Mucosa of rectum (tissue), 2 donors: ENCODE results near the gene CFAP119.

Experiments
- H3K27ac ChIP-seq, 2 donors: one replicate each; pipeline ENCODE4 v1.7.0; 2013; ENCODE audit warnings: inconsistent platforms in 2 of 2, low read depth in 2 of 2, low read length in 2 of 2
- H3K27me3 ChIP-seq, 2 donors: one replicate each; pipeline ENCODE4 v1.7.0; 2013; ENCODE audit warnings: low read length in 2 of 2; ENCODE audit not compliant: control insufficient read depth in 2 of 2, insufficient read depth in 2 of 2
- H3K36me3 ChIP-seq, 2 donors: one replicate each; pipeline ENCODE4 v1.7.0; 2013; ENCODE audit warnings: low read length in 2 of 2; ENCODE audit not compliant: control insufficient read depth in 2 of 2, insufficient read depth in 2 of 2
- H3K4me1 ChIP-seq, 2 donors: one replicate each; pipeline ENCODE4 v1.7.0; 2013; ENCODE audit warnings: low read length in 2 of 2, mild to moderate bottlenecking in 1 of 2; ENCODE audit not compliant: control insufficient read depth in 2 of 2, insufficient read depth in 2 of 2
- H3K4me3 ChIP-seq, 2 donors: one replicate each; pipeline ENCODE4 v1.7.0; 2013; ENCODE audit warnings: low read length in 2 of 2
- H3K9ac ChIP-seq, 2 donors: one replicate each; pipeline ENCODE4 v1.7.0; 2013; ENCODE audit warnings: low read length in 2 of 2, low read depth in 1 of 2, mild to moderate bottlenecking in 1 of 2
- H3K9me3 ChIP-seq, 2 donors: one replicate each; pipeline ENCODE4 v1.7.0; 2013; ENCODE audit warnings: low read length in 2 of 2; ENCODE audit not compliant: control insufficient read depth in 2 of 2
- donor health status: healthy.
- donor health status: Normal muscosa, but diverticular disease.

The CFAP119 gene

GRCh38 chr16:30780549-30780948 is 18.7 kb upstream of the CFAP119 start:
- Histone ChIP-seq H3K9me3 (no peaks in the 10 kb centered on the region), H3K27ac (no peak overlapping the region), H3K4me3 (no peak overlapping the region), H3K4me1 (peaks cover 11% of the 10 kb centered on the region in 2 donors), H3K9ac (no peak overlapping the region), H3K36me3 (peaks cover 14 to 22% of the 10 kb centered on the region in 2 donors), H3K27me3 (no peaks in the 10 kb centered on the region)

GRCh38 chr16:30780021-30780420 is 18.2 kb upstream of the CFAP119 start:
- H3K9me3 ChIP-seq = no peaks in the 10 kb centered on the region
- H3K27me3 ChIP-seq = no peaks in the 10 kb centered on the region
- no peak overlapping the region for H3K4me3 ChIP-seq
- H3K9ac ChIP-seq = no peak overlapping the region
- H3K27ac ChIP-seq = no peak overlapping the region
- peaks cover 11 to 13% of the 10 kb centered on the region in 2 donors for H3K4me1 ChIP-seq
- H3K36me3 ChIP-seq = peaks cover 14 to 22% of the 10 kb centered on the region in 2 donors

- Histone ChIP-seq H3K4me1 (peaks cover 14 to 16% of the 10 kb centered on the region in 2 donors), H3K9ac (no peak overlapping the region), H3K9me3 (no peaks in the 10 kb centered on the region), H3K4me3 (no peak overlapping the region), H3K27me3 (no peaks in the 10 kb centered on the region), H3K27ac (no peak overlapping the region), H3K36me3 (peaks cover 16 to 22% of the 10 kb centered on the region in 2 donors)
Measured at GRCh38 chr16:30779596-30779995, 17.7 kb upstream of the CFAP119 start.

GRCh38 chr16:30778549-30779244 is 16.8 kb upstream of the CFAP119 start:
- peaks cover 23 to 26% of the 10 kb centered on the region in 2 donors for H3K36me3 ChIP-seq
- H3K27ac ChIP-seq = no peak overlapping the region
- no peak overlapping the region for H3K4me3 ChIP-seq
- no peak overlapping the region for H3K9ac ChIP-seq
- no peaks in the 10 kb centered on the region for H3K9me3 ChIP-seq
- H3K4me1 ChIP-seq = peaks cover 14 to 16% of the 10 kb centered on the region in 2 donors
- H3K27me3 ChIP-seq = no peaks in the 10 kb centered on the region

- H3K4me3 ChIP-seq = peak overlapping the region in 1 of 2 donors; percentile 1
Measured at GRCh38 chr16:30777591-30778297, 15.9 kb upstream of the CFAP119 start.

GRCh38 chr16:30775392-30776188 is 13.7 kb upstream of the CFAP119 start:
- Histone ChIP-seq H3K36me3 (peaks cover 33 to 36% of the 10 kb centered on the region in 2 donors), H3K27ac (peak overlapping the region; percentile 79 to 90), H3K9me3 (no peaks in the 10 kb centered on the region), H3K27me3 (no peaks in the 10 kb centered on the region), H3K4me3 (peak overlapping the region; percentile 86), H3K9ac (peak overlapping the region; percentile 85 to 88), H3K4me1 (peaks cover 14 to 16% of the 10 kb centered on the region in 2 donors)

More at GRCh38 chr16:30777591-30778297, 15.9 kb upstream of the CFAP119 start:
- H3K27ac ChIP-seq = no peak overlapping the region
- H3K9ac ChIP-seq = no peak overlapping the region
- H3K4me1 ChIP-seq = peaks cover 14 to 16% of the 10 kb centered on the region in 2 donors
- no peaks in the 10 kb centered on the region for H3K9me3 ChIP-seq
- H3K36me3 ChIP-seq = peaks cover 25 to 26% of the 10 kb centered on the region in 2 donors
- H3K27me3 ChIP-seq = no peaks in the 10 kb centered on the region

- Histone ChIP-seq H3K9me3 (no peaks in the 10 kb centered on the region), H3K36me3 (peaks cover 33 to 41% of the 10 kb centered on the region in 2 donors), H3K27me3 (no peaks in the 10 kb centered on the region), H3K27ac (peak overlapping the region; percentile 79 to 90), H3K9ac (peak overlapping the region; percentile 56 to 88), H3K4me1 (peaks cover 14 to 16% of the 10 kb centered on the region in 2 donors), H3K4me3 (peak overlapping the region; percentile 86)
Measured at GRCh38 chr16:30775131-30775391, 13.2 kb upstream of the CFAP119 start.

GRCh38 chr16:30774367-30775130 is 12.7 kb upstream of the CFAP119 start:
- Histone ChIP-seq H3K9me3 (no peaks in the 10 kb centered on the region), H3K27me3 (no peaks in the 10 kb centered on the region), H3K4me1 (peaks cover 14 to 16% of the 10 kb centered on the region in 2 donors), H3K9ac (peak overlapping the region; percentile 56 to 88), H3K4me3 (peak overlapping the region; percentile 86), H3K36me3 (peaks cover 35 to 44% of the 10 kb centered on the region in 2 donors), H3K27ac (peak overlapping the region; percentile 79 to 90)

GRCh38 chr16:30773826-30774225 is 12.0 kb upstream of the CFAP119 start:
- Histone ChIP-seq H3K27ac (no peak overlapping the region), H3K27me3 (no peaks in the 10 kb centered on the region), H3K9ac (no peak overlapping the region), H3K36me3 (peaks cover 42 to 52% of the 10 kb centered on the region in 2 donors), H3K9me3 (no peaks in the 10 kb centered on the region), H3K4me1 (peaks cover 14 to 16% of the 10 kb centered on the region in 2 donors), H3K4me3 (no peak overlapping the region)
